ENCODE results near the gene GPRIN2. TPM values are rescaled to one million over a fixed set of nuclear protein-coding genes. Genes with fewer than 3 reads are reported as not detected.

Gene GPRIN2
- total and polyA plus RNA-seq, 3 donors from 2014 or later, result 4.3 to 5.7 (median 4.9) TPM

GRCh38 chr10:46548498-46549090 lies 7.9 kb downstream of the GPRIN2 start:
- TF ChIP-seq POLR2A (IDR thresholded peaks at IDR 0.05) (no peak), CTCF (IDR thresholded peaks at IDR 0.05) (no peak)
- Histone ChIP-seq H3K4me3 (no peak overlapping the region), H3K27me3 (no peaks in the 10 kb centered on the region), H3K36me3 (ENCODE audit: low read depth, missing control alignments) (no peaks in the 10 kb centered on the region), H3K27ac (no peak overlapping the region), H3K9me3 (no peaks in the 10 kb centered on the region), H3K4me1 (no peaks in the 10 kb centered on the region)
- intact Hi-C loops (cut with DNase I; ENCODE audit: low total_unique reads), result no loop called here
- 82% methylated on average over 7 of the region's 7 CpGs for WGBS, 2 donors
- DNase-seq, result peak; percentile 13

- intact Hi-C loops (cut with DNase I; ENCODE audit: low total_unique reads), result no loop called here
- no peaks in the 10 kb centered on the region for H3K4me1 ChIP-seq
- no peaks in the 10 kb centered on the region for H3K27me3 ChIP-seq
- peak; percentile 11 for DNase-seq
- H3K9me3 ChIP-seq, result no peaks in the 10 kb centered on the region
- H3K27ac ChIP-seq, result no peak overlapping the region
- no peaks in the 10 kb centered on the region for H3K36me3 ChIP-seq (ENCODE audit: low read depth, missing control alignments)
- WGBS, 2 donors, result 78 to 80% methylated on average over 11 of the region's 11 CpGs
- H3K4me3 ChIP-seq, result no peak overlapping the region
- TF ChIP-seq POLR2A (IDR thresholded peaks at IDR 0.05) (no peak), CTCF (IDR thresholded peaks at IDR 0.05) (no peak)
Measured at GRCh38 chr10:46547541-46548497, 8.6 kb downstream of the GPRIN2 start.

- intact Hi-C loops (cut with DNase I; ENCODE audit: low total_unique reads), result no loop called here
- WGBS, 2 donors, result 84 to 87% methylated on average over 11 of the region's 11 CpGs
- peak; percentile 13 for DNase-seq
Measured at GRCh38 chr10:46546591-46547540, 9.6 kb downstream of the GPRIN2 start.

More at GRCh38 chr10:46546591-46547540, 9.6 kb downstream of the GPRIN2 start:
- Histone ChIP-seq H3K4me3 (no peak overlapping the region), H3K9me3 (no peaks in the 10 kb centered on the region), H3K27me3 (no peaks in the 10 kb centered on the region), H3K4me1 (no peaks in the 10 kb centered on the region), H3K36me3 (ENCODE audit: low read depth, missing control alignments) (no peaks in the 10 kb centered on the region), H3K27ac (no peak overlapping the region)
- TF ChIP-seq POLR2A (IDR thresholded peaks at IDR 0.05) (no peak), CTCF (IDR thresholded peaks at IDR 0.05) (no peak)

All from testis (tissue), 3 donors.